Liver (tissue), 9 donors: ENCODE measurements around the gene DAGLA. TPM values are rescaled to one million over a fixed set of nuclear protein-coding genes. Genes with fewer than 3 reads are reported as not detected.

Source experiments
- DNase-seq: peaks from one replicate; pipeline ENCODE4 v3.0.0-alpha.2; 2017; ENCODE audit warnings: low spot score
- H3K27ac ChIP-seq, 2 donors: one replicate each; pipeline ENCODE4 v1.7.0; 2013; ENCODE audit warnings: inconsistent platforms in 2 of 2, low read length in 2 of 2, control low read depth in 1 of 2, low read depth in 1 of 2, mild to moderate bottlenecking in 1 of 2
- H3K27me3 ChIP-seq, 4 donors: one replicate each; pipeline versions ENCODE4 v1.6.1 to v1.7.0; 2013; ENCODE audit warnings: low read length in 3 of 4, inconsistent platforms in 1 of 4, mild to moderate bottlenecking in 1 of 4, moderate library complexity in 1 of 4; ENCODE audit not compliant: control insufficient read depth in 4 of 4, insufficient read depth in 4 of 4
- H3K36me3 ChIP-seq, 4 donors: one replicate each; pipeline versions ENCODE4 v1.6.1 to v1.7.0; 2013; ENCODE audit warnings: low read length in 3 of 4, mild to moderate bottlenecking in 3 of 4, low read depth in 1 of 4, moderate library complexity in 1 of 4; ENCODE audit not compliant: control insufficient read depth in 4 of 4, insufficient read depth in 3 of 4
- H3K4me1 ChIP-seq, 4 donors: one replicate each; pipeline versions ENCODE4 v1.6.1 to v1.7.0; 2013; ENCODE audit warnings: low read length in 3 of 4, mild to moderate bottlenecking in 3 of 4, moderate library complexity in 1 of 4; ENCODE audit not compliant: control insufficient read depth in 4 of 4, insufficient read depth in 4 of 4
- H3K4me3 ChIP-seq, 3 donors: one replicate each; pipeline versions ENCODE4 v1.6.1 to v1.7.0; 2013; ENCODE audit warnings: low read length in 3 of 3, control low read depth in 1 of 3, low read depth in 1 of 3, mild to moderate bottlenecking in 1 of 3
- H3K9ac ChIP-seq, 2 donors: one replicate each; pipeline ENCODE4 v1.7.0; 2013; ENCODE audit warnings: low read length in 2 of 2, mild to moderate bottlenecking in 2 of 2, moderate library complexity in 2 of 2, control low read depth in 1 of 2, low read depth in 1 of 2
- H3K9me3 ChIP-seq, 4 donors: one replicate each; pipeline versions ENCODE4 v1.6.1 to v1.7.0; 2013; ENCODE audit warnings: low read length in 3 of 4; ENCODE audit not compliant: control insufficient read depth in 4 of 4
- EGR1 ChIP-seq, 2 donors: IDR thresholded peaks; 2 replicates each; pipeline ENCODE4 v1.6.1; 2016 to 2018; ENCODE audit warnings: antibody characterized with exemption in 2 of 2, low read depth in 2 of 2
- FOXA1 ChIP-seq: IDR thresholded peaks from 2 replicates; pipeline ENCODE4 v1.6.1; 2016; ENCODE audit warnings: antibody characterized with exemption
- FOXA2 ChIP-seq: IDR thresholded peaks from 2 replicates; pipeline ENCODE4 v1.6.1; 2016; ENCODE audit warnings: antibody characterized with exemption
- GABPA ChIP-seq, 2 donors: IDR thresholded peaks in 1 of 2; conservative IDR thresholded peaks in 1 of 2; 2 replicates each; pipeline ENCODE4 v1.6.1; 2016; ENCODE audit warnings: antibody characterized with exemption in 2 of 2, mild to moderate bottlenecking in 1 of 2, moderate library complexity in 1 of 2
- HNF4A ChIP-seq, 2 donors: conservative IDR thresholded peaks; 2 replicates each; pipeline ENCODE4 v1.6.1; 2016; ENCODE audit warnings: antibody characterized with exemption in 2 of 2, mild to moderate bottlenecking in 2 of 2
- HNF4G ChIP-seq: IDR thresholded peaks from 2 replicates; pipeline ENCODE4 v1.6.1; 2016; ENCODE audit warnings: antibody characterized with exemption
- JUND ChIP-seq, 2 donors: IDR thresholded peaks; 2 replicates each; pipeline ENCODE4 v1.6.1; 2016; ENCODE audit warnings: antibody characterized with exemption in 2 of 2
- NR2F2 ChIP-seq: IDR thresholded peaks from 2 replicates; pipeline ENCODE4 v1.6.1; 2016; ENCODE audit warnings: antibody characterized with exemption
- RAD21 ChIP-seq, 2 donors: IDR thresholded peaks; 2 replicates each; pipeline ENCODE4 v1.6.1; 2016; ENCODE audit warnings: antibody characterized with exemption in 2 of 2, mild to moderate bottlenecking in 2 of 2
- RXRA ChIP-seq, 2 donors: IDR thresholded peaks; 2 replicates each; pipeline ENCODE4 v1.6.1; 2017 to 2018; ENCODE audit warnings: antibody characterized with exemption in 2 of 2, mild to moderate bottlenecking in 1 of 2
- TAF1 ChIP-seq: conservative IDR thresholded peaks from 2 replicates; pipeline ENCODE4 v1.6.1; 2016; ENCODE audit warnings: antibody characterized with exemption, mild to moderate bottlenecking
- YY1 ChIP-seq: IDR thresholded peaks from 2 replicates; pipeline ENCODE4 v1.6.1; 2016; ENCODE audit warnings: antibody characterized with exemption, mild to moderate bottlenecking
- WGBS: extraction: QIAGEN DNeasy Blood & Tissue Kit; methylation state at CpG from one replicate; pipeline ENCODE4 v1.1.7; 2013; 5-methylcytosine and 5-hydroxymethylcytosine counted together
- polyA plus RNA-seq, 2 donors: library from polyadenylated mRNA; stranded (reverse) in 1 of 2; unstranded in 1 of 2; fragments of 200-250 nt in 1 of 2; fragments of >200 nt in 1 of 2; fragmentation: Nextera tagmentation in 1 of 2; extraction: Ambion mirVana in 1 of 2; gene quantifications; one replicate each; pipeline versions ENCODE4 v1.2.1 to v1.2.3, GENCODE V29; 2013 to 2015
- total RNA-seq, 2 donors: library from RNA; depleted of rRNA; stranded (reverse); fragments of >200 nt; gene quantifications; one replicate each; pipeline ENCODE4 v1.2.3, GENCODE V29; 2014
- TF ChIP-seq, protein P1 (sequence below): IDR thresholded peaks from 2 replicates; pipeline ENCODE4 v1.6.1; 2016; ENCODE audit warnings: antibody characterized with exemption
- TF ChIP-seq, protein P2 (sequence below): IDR thresholded peaks from 2 replicates; pipeline ENCODE4 v1.6.1; 2016; ENCODE audit warnings: antibody characterized with exemption
- TF ChIP-seq, protein P3 (sequence below): IDR thresholded peaks from 2 replicates; pipeline ENCODE4 v1.6.1; 2016; ENCODE audit warnings: antibody characterized with exemption, mild to moderate bottlenecking
- TF ChIP-seq, protein P4 (sequence below): fragments of 150-350 bp; IDR thresholded peaks from 2 replicates; pipeline ENCODE4 v1.5.1; 2017; ENCODE audit warnings: improper control_type of control experiment, low read depth, low read length; ENCODE audit not compliant: missing input control
- donor health status: healthy.
- donor health status: healthy.
- donor health status: healthy.
- donor health status: healthy.
- donor health status: healthy.

The DAGLA gene
- total and polyA plus RNA-seq, 4 donors: 0.13 to 0.84 (median 0.60) TPM

DNA sequence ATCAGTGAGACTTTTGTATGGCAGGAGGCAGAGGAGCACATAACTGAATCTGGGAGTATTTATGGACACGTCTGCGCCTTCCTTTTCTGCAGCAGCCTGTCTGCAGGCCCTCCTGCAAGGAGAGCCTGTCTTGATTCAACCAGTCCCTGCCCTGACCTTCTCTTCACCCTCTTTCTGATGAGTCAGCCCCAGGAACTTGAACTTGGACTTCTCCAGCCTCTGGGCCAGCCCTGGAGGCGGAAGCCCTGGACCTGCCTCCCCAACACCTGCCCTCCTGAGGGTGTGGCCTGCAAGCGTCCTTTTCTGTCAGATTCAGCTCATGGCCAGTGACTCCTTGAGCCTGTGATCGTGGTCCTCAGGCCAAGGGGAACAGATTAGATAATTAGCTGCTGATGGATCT is 20.0 kb downstream of the DAGLA start (continued):
- TF ChIP-seq, protein P1, sequence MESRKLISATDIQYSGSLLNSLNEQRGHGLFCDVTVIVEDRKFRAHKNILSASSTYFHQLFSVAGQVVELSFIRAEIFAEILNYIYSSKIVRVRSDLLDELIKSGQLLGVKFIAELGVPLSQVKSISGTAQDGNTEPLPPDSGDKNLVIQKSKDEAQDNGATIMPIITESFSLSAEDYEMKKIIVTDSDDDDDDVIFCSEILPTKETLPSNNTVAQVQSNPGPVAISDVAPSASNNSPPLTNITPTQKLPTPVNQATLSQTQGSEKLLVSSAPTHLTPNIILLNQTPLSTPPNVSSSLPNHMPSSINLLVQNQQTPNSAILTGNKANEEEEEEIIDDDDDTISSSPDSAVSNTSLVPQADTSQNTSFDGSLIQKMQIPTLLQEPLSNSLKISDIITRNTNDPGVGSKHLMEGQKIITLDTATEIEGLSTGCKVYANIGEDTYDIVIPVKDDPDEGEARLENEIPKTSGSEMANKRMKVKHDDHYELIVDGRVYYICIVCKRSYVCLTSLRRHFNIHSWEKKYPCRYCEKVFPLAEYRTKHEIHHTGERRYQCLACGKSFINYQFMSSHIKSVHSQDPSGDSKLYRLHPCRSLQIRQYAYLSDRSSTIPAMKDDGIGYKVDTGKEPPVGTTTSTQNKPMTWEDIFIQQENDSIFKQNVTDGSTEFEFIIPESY: no peak
- no peak for TF ChIP-seq GABPA (IDR thresholded peaks at IDR 0.05 in 1 of 2, conservative IDR thresholded peaks at IDR 0.05 in 1 of 2)

DNA sequence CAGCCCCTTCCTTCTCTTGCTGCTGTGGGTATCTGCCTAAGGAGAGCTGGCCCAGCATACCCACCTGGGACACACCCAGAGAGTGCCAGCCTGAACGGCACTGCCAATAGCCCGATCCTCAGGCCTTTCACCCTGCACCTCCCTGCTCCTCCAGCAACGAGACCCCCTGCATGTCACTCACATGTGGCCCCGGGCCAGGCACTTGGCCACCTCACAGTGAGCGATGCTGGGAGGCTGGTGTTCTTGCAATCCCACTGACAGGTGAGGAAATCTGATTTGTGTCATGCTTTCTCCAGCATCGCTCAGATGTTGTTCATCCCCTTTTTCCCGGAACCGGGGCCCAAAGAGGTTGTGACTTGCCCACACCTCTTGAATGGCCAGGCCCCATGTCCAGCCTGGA is 20.5 kb downstream of the DAGLA start:
- no peak overlapping the region for H3K27ac ChIP-seq
- H3K36me3 ChIP-seq: no peaks in the 10 kb centered on the region
- WGBS: 88% methylated on average over 8 of the region's 8 CpGs
- TF ChIP-seq HNF4A (conservative IDR thresholded peaks at IDR 0.05) (no peak), RXRA (IDR thresholded peaks at IDR 0.05) (no peak), JUND (IDR thresholded peaks at IDR 0.05) (no peak), YY1 (no peak), EGR1 (IDR thresholded peaks at IDR 0.05; ENCODE audit: low read depth in 2 of 2) (no peak), FOXA2 (no peak), NR2F2 (no peak), FOXA1 (no peak), RAD21 (IDR thresholded peaks at IDR 0.05) (no peak), TAF1 (no peak), HNF4G (no peak), GABPA (IDR thresholded peaks at IDR 0.05 in 1 of 2, conservative IDR thresholded peaks at IDR 0.05 in 1 of 2) (no peak)
- TF ChIP-seq, protein P1: no peak
- TF ChIP-seq, protein P2, sequence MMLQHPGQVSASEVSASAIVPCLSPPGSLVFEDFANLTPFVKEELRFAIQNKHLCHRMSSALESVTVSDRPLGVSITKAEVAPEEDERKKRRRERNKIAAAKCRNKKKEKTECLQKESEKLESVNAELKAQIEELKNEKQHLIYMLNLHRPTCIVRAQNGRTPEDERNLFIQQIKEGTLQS: no peak
- TF ChIP-seq, protein P3, sequence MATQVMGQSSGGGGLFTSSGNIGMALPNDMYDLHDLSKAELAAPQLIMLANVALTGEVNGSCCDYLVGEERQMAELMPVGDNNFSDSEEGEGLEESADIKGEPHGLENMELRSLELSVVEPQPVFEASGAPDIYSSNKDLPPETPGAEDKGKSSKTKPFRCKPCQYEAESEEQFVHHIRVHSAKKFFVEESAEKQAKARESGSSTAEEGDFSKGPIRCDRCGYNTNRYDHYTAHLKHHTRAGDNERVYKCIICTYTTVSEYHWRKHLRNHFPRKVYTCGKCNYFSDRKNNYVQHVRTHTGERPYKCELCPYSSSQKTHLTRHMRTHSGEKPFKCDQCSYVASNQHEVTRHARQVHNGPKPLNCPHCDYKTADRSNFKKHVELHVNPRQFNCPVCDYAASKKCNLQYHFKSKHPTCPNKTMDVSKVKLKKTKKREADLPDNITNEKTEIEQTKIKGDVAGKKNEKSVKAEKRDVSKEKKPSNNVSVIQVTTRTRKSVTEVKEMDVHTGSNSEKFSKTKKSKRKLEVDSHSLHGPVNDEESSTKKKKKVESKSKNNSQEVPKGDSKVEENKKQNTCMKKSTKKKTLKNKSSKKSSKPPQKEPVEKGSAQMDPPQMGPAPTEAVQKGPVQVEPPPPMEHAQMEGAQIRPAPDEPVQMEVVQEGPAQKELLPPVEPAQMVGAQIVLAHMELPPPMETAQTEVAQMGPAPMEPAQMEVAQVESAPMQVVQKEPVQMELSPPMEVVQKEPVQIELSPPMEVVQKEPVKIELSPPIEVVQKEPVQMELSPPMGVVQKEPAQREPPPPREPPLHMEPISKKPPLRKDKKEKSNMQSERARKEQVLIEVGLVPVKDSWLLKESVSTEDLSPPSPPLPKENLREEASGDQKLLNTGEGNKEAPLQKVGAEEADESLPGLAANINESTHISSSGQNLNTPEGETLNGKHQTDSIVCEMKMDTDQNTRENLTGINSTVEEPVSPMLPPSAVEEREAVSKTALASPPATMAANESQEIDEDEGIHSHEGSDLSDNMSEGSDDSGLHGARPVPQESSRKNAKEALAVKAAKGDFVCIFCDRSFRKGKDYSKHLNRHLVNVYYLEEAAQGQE: no peak
- TF ChIP-seq, protein P4, sequence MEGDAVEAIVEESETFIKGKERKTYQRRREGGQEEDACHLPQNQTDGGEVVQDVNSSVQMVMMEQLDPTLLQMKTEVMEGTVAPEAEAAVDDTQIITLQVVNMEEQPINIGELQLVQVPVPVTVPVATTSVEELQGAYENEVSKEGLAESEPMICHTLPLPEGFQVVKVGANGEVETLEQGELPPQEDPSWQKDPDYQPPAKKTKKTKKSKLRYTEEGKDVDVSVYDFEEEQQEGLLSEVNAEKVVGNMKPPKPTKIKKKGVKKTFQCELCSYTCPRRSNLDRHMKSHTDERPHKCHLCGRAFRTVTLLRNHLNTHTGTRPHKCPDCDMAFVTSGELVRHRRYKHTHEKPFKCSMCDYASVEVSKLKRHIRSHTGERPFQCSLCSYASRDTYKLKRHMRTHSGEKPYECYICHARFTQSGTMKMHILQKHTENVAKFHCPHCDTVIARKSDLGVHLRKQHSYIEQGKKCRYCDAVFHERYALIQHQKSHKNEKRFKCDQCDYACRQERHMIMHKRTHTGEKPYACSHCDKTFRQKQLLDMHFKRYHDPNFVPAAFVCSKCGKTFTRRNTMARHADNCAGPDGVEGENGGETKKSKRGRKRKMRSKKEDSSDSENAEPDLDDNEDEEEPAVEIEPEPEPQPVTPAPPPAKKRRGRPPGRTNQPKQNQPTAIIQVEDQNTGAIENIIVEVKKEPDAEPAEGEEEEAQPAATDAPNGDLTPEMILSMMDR: no peak
- H3K4me1 ChIP-seq: peaks cover 0 to 11% (median under 1%) of the 10 kb centered on the region in 4 donors
- DNase-seq: no peak
- H3K9ac ChIP-seq: no peak overlapping the region
- no peak overlapping the region for H3K4me3 ChIP-seq
- H3K9me3 ChIP-seq: no peaks in the 10 kb centered on the region
- H3K27me3 ChIP-seq: no peaks in the 10 kb centered on the region
